ENCODE measurements around the gene CYP2R1. TPM values are rescaled to one million over a fixed set of nuclear protein-coding genes. Genes with fewer than 3 reads are reported as not detected.

CYP2R1 gene
- total and polyA plus RNA-seq, 2 of the 13 experiments (the other 11 are each of a cell fraction or from before 2014, with no cell fraction given) = 0.59 to 0.60 TPM

DNA sequence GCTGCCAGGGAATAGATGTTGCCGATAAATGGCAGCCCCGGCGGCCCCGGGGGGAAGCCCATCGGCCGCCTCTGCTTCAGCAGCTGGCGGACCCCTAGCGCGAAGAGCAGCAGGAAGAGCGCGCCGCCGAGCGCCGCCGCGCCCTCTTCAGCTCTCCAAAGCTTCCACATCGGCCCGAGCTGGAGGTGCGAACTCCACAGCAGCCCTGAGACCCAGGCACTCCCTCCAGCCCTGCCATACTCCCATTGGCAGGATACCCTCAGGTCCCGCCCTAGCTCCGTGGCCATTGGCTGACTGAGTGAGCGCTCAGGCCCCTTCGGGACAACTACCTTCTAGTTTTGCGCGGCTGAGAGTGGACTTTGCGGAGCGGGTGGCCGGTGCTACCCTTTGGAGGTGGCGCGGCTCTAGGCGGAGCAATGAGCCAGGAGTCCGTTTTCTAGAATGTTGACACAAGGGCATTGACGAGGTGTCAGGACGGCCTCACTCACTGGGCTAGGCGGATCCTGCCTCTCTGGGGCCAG lies at the start of gene CYP2R1 (continued):
- TF ChIP-seq XRCC5 (optimal IDR thresholded peaks at IDR 0.05; ENCODE audit: low read length) = peak; percentile 86
- TF ChIP-seq FOXJ3 (CRISPR knock-in tag; IDR thresholded peaks at IDR 0.05; ENCODE audit: borderline replicate concordance) = 0 out of 2 replicates have a peak, but pooled peaks have one; percentile 8
- no peak for TF ChIP-seq SKI (IDR thresholded peaks at IDR 0.05; ENCODE audit: partially characterized antibody)
- no peak for TF ChIP-seq ATF1 (CRISPR knock-in tag; IDR thresholded peaks at IDR 0.05)
- TF ChIP-seq ERF (CRISPR knock-in tag; IDR thresholded peaks at IDR 0.05) = peak; percentile 41; the same call in 1 of the 2 replicates
- no peak for TF ChIP-seq SMARCC2 (IDR thresholded peaks at IDR 0.05)
- TF ChIP-seq CREM (IDR thresholded peaks at IDR 0.05) = 0 out of 2 replicates have a peak, but pooled peaks have one; percentile 21
- TF ChIP-seq CREM (CRISPR knock-in tag; IDR thresholded peaks at IDR 0.05) = no peak
- TF ChIP-seq FOXM1 (CRISPR knock-in tag; IDR thresholded peaks at IDR 0.05) = no peak
- TF ChIP-seq SOX13 (IDR thresholded peaks at IDR 0.05) = no peak
- TF ChIP-seq SOX13 (CRISPR knock-in tag; conservative IDR thresholded peaks at IDR 0.05 in 1 of 2, IDR thresholded peaks at IDR 0.05 in 1 of 2) = peak in 1 of 2 experiments; percentile 43; a peak in 1 of 4 replicates
- TF ChIP-seq KAT8 (CRISPR knock-in tag; IDR thresholded peaks at IDR 0.05) = 0 out of 2 replicates have a peak, but pooled peaks have one; percentile 18
- TF ChIP-seq, protein P1, sequence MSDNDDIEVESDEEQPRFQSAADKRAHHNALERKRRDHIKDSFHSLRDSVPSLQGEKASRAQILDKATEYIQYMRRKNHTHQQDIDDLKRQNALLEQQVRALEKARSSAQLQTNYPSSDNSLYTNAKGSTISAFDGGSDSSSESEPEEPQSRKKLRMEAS (IDR thresholded peaks at IDR 0.05) = peak; percentile 79
- TF ChIP-seq SNAPC4 (CRISPR knock-in tag; IDR thresholded peaks at IDR 0.05) = 0 out of 2 replicates have a peak, but pooled peaks have one; percentile 6
- peak; percentile 46; the same call in 1 of the 2 replicates for TF ChIP-seq GATAD2A (CRISPR knock-in tag; IDR thresholded peaks at IDR 0.05)
- no peak for TF ChIP-seq ZNF234 (CRISPR knock-in tag; conservative IDR thresholded peaks at IDR 0.05)
- no peak for TF ChIP-seq KLF12 (CRISPR knock-in tag; IDR thresholded peaks at IDR 0.05; ENCODE audit: borderline replicate concordance)
- peak; percentile 42; the same call in 1 of the 2 replicates for TF ChIP-seq UBTF (CRISPR knock-in tag; IDR thresholded peaks at IDR 0.05)
- TF ChIP-seq ZNF570 (CRISPR knock-in tag; IDR thresholded peaks at IDR 0.05; ENCODE audit: borderline replicate concordance) = no peak
- TF ChIP-seq FOXP4 (CRISPR knock-in tag; IDR thresholded peaks at IDR 0.05) = peak; percentile 48
- no peak for TF ChIP-seq ZNF383 (CRISPR knock-in tag; IDR thresholded peaks at IDR 0.05; ENCODE audit: borderline replicate concordance)
- TF ChIP-seq ZNF510 (CRISPR knock-in tag; IDR thresholded peaks at IDR 0.05; ENCODE audit: low read depth) = 0 out of 2 replicates have a peak, but pooled peaks have one; percentile 24

All from HepG2 (cell line).